ENCODE data around the gene SRY.

SRY gene

DNA sequence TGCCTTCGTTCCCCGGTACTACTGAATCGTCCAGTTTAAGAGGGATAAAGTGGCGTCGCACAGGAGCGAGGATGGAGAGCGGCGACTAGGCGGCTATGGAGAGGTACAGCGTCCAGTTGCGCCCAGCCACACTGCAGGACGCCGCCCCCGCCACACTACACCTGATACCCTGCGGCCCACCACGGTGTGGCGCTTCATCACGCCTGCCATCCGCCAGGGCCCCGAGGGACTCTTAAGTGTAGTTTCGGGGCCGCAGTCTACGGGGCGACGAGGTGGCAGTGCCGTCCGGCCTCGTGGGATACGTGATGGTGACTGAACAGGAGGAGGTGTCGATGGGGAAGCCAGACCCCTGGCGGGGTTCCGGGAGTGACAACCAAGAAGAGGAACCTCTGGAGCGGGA is 2.3 kb upstream of the SRY start:
- no peak overlapping the region for H3K4me3 ChIP-seq (IDR thresholded peaks at IDR 0.05; ENCODE audit: insufficient read depth, low read depth, low read length)
- H3K79me2 ChIP-seq (ENCODE audit: insufficient read depth, low read depth): no peaks in the 10 kb centered on the region
- H3K4me2 ChIP-seq: no peak overlapping the region
- no peaks in the 10 kb centered on the region for H3K4me1 ChIP-seq (ENCODE audit: low read depth, poor library complexity, severe bottlenecking)
- TF ChIP-seq, protein P1, sequence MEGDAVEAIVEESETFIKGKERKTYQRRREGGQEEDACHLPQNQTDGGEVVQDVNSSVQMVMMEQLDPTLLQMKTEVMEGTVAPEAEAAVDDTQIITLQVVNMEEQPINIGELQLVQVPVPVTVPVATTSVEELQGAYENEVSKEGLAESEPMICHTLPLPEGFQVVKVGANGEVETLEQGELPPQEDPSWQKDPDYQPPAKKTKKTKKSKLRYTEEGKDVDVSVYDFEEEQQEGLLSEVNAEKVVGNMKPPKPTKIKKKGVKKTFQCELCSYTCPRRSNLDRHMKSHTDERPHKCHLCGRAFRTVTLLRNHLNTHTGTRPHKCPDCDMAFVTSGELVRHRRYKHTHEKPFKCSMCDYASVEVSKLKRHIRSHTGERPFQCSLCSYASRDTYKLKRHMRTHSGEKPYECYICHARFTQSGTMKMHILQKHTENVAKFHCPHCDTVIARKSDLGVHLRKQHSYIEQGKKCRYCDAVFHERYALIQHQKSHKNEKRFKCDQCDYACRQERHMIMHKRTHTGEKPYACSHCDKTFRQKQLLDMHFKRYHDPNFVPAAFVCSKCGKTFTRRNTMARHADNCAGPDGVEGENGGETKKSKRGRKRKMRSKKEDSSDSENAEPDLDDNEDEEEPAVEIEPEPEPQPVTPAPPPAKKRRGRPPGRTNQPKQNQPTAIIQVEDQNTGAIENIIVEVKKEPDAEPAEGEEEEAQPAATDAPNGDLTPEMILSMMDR (conservative IDR thresholded peaks at IDR 0.05; ENCODE audit: low read depth, low read length): no peak
- H3K27ac ChIP-seq: no peak overlapping the region
- no peaks in the 10 kb centered on the region for H3K36me3 ChIP-seq (ENCODE audit: insufficient read depth)
- H4K20me1 ChIP-seq (ENCODE audit: insufficient read depth): no peaks in the 10 kb centered on the region
- H2AFZ ChIP-seq (ENCODE audit: low read depth): no peak overlapping the region
- H3K9ac ChIP-seq: no peak overlapping the region
- H3K27me3 ChIP-seq (ENCODE audit: insufficient read depth, low read depth): no peaks in the 10 kb centered on the region

DNA sequence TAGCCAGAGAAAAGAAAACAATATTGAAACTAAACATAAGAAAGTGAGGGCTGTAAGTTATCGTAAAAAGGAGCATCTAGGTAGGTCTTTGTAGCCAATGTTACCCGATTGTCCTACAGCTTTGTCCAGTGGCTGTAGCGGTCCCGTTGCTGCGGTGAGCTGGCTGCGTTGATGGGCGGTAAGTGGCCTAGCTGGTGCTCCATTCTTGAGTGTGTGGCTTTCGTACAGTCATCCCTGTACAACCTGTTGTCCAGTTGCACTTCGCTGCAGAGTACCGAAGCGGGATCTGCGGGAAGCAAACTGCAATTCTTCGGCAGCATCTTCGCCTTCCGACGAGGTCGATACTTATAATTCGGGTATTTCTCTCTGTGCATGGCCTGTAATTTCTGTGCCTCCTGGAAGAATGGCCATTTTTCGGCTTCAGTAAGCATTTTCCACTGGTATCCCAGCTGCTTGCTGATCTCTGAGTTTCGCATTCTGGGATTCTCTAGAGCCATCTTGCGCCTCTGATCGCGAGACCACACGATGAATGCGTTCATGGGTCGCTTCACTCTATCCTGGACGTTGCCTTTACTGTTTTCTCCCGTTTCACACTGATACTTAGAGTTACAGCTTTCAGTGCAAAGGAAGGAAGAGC is 488 bp downstream of the SRY start:
- H3K4me1 ChIP-seq (ENCODE audit: low read depth, poor library complexity, severe bottlenecking): no peaks in the 10 kb centered on the region
- H3K4me3 ChIP-seq (IDR thresholded peaks at IDR 0.05; ENCODE audit: insufficient read depth, low read depth, low read length): no peak overlapping the region
- H3K4me2 ChIP-seq: no peak overlapping the region

More for the DNA sequence above, 488 bp downstream of the SRY start:
- TF ChIP-seq, protein P1 (conservative IDR thresholded peaks at IDR 0.05; ENCODE audit: low read depth, low read length): no peak
- Histone ChIP-seq H3K36me3 (ENCODE audit: insufficient read depth) (no peaks in the 10 kb centered on the region), H3K79me2 (ENCODE audit: insufficient read depth, low read depth) (no peaks in the 10 kb centered on the region), H3K27ac (no peak overlapping the region), H3K27me3 (ENCODE audit: insufficient read depth, low read depth) (no peaks in the 10 kb centered on the region), H2AFZ (ENCODE audit: low read depth) (no peak overlapping the region), H3K9ac (no peak overlapping the region), H4K20me1 (ENCODE audit: insufficient read depth) (no peaks in the 10 kb centered on the region)
